DND-41 (cell line): Measurements from ENCODE around the gene NCOR2.

Experiments
- ATAC-seq: fragments of 200-7000 bp; cut with Tn5 transposase; 3 replicates; pipeline ENCODE4 v1.9.1; 2021; ENCODE audit warnings: low read depth; ENCODE audit not compliant: insufficient read depth
- DNase-seq: peaks from one replicate; pipeline ENCODE4 v3.0.0-alpha.2; 2020
- H2AFZ ChIP-seq: 2 replicates; pipeline ENCODE4 v1.6.0; 2012; ENCODE audit warnings: low read depth, low read length
- H3K27ac ChIP-seq: 2 replicates; pipeline ENCODE4 v1.5.1; 2012; ENCODE audit warnings: low read length, inconsistent platforms
- H3K27me3 ChIP-seq: fragments of 200-600 bp; sonication (generic); 2 replicates; pipeline ENCODE4 v1.6.0; 2012; ENCODE audit warnings: low read length, mild to moderate bottlenecking, inconsistent platforms; ENCODE audit not compliant: insufficient read depth, poor library complexity
- H3K36me3 ChIP-seq: 2 replicates; pipeline ENCODE4 v1.5.1; 2012; ENCODE audit warnings: low read length, inconsistent platforms; ENCODE audit not compliant: insufficient read depth
- H3K4me1 ChIP-seq: 2 replicates; pipeline ENCODE4 v1.5.1; 2012; ENCODE audit warnings: mild to moderate bottlenecking, low read length; ENCODE audit not compliant: insufficient read depth
- H3K4me2 ChIP-seq: 2 replicates; pipeline ENCODE4 v1.6.0; 2012; ENCODE audit warnings: mild to moderate bottlenecking, moderate library complexity, low read length, inconsistent platforms; ENCODE audit not compliant: insufficient read depth
- H3K4me3 ChIP-seq, 2 experiments: fragments of 200-600 bp in 1 of 2; shearing (Covaris generic) in 1 of 2; 2 replicates each; pipeline ENCODE4 v1.5.1; 2012 to 2016; ENCODE audit warnings: inconsistent platforms in 2 of 2, low read length in 2 of 2, mild to moderate bottlenecking in 2 of 2, low read depth in 1 of 2, moderate library complexity in 1 of 2
- H3K79me2 ChIP-seq: 2 replicates; pipeline ENCODE4 v1.6.0; 2012; ENCODE audit warnings: low read length, inconsistent platforms; ENCODE audit not compliant: insufficient read depth
- H3K9ac ChIP-seq: 2 replicates; pipeline ENCODE4 v1.6.0; 2012; ENCODE audit warnings: low read depth, mild to moderate bottlenecking, inconsistent platforms, low read length, moderate library complexity
- H3K9me3 ChIP-seq: 2 replicates; pipeline ENCODE4 v1.5.1; 2012; ENCODE audit warnings: low read length, moderate library complexity, mild to moderate bottlenecking, inconsistent platforms; ENCODE audit not compliant: insufficient read depth, severe bottlenecking
- H4K20me1 ChIP-seq: 2 replicates; pipeline ENCODE4 v1.6.0; 2012; ENCODE audit warnings: low read length; ENCODE audit not compliant: insufficient read depth
- EZH2 ChIP-seq: IDR thresholded peaks from 3 replicates; pipeline ENCODE4 v1.6.1; 2012; ENCODE audit warnings: borderline replicate concordance, low read depth, mild to moderate bottlenecking, moderate library complexity, low read length, inconsistent platforms; ENCODE audit not compliant: severe bottlenecking
- TF ChIP-seq, protein P1 (sequence below): IDR thresholded peaks from 2 replicates; pipeline ENCODE4 v1.5.1; 2012; ENCODE audit warnings: borderline replicate concordance, low read length, moderate library complexity, mild to moderate bottlenecking; ENCODE audit not compliant: poor library complexity, severe bottlenecking; ENCODE audit errors: extremely low read depth

Gene NCOR2

DNA sequence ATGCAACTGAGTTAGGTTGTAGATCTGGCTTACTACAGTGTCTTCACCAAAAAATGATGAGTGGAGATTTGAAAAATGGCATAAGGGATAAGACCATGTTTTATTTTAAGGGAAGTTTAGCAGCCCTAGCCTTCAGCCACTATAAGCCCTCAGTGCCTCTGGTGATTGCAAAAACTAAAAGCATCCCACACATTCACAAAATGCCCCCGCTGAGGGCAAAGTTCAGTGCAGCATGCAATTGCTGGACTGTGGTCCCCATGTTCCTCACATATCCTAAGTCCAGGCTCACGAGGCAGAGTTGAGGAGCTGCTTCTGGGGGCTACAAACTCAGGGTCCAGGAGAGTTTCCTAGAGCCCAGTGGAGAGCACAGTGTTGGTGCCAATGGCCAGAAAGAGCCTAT lies 29.6 kb upstream of the NCOR2 start:
- Histone ChIP-seq H3K27ac (no peak overlapping the region), H4K20me1 (no peaks in the 10 kb centered on the region), H3K4me2 (no peak overlapping the region), H3K4me1 (no peaks in the 10 kb centered on the region), H3K79me2 (no peaks in the 10 kb centered on the region), H3K9ac (no peak overlapping the region), H3K9me3 (peaks cover 2% of the 10 kb centered on the region), H3K27me3 (no peaks in the 10 kb centered on the region), H2AFZ (no peak overlapping the region), H3K4me3 (no peak overlapping the region), H3K36me3 (no peaks in the 10 kb centered on the region)
- TF ChIP-seq, protein P1, sequence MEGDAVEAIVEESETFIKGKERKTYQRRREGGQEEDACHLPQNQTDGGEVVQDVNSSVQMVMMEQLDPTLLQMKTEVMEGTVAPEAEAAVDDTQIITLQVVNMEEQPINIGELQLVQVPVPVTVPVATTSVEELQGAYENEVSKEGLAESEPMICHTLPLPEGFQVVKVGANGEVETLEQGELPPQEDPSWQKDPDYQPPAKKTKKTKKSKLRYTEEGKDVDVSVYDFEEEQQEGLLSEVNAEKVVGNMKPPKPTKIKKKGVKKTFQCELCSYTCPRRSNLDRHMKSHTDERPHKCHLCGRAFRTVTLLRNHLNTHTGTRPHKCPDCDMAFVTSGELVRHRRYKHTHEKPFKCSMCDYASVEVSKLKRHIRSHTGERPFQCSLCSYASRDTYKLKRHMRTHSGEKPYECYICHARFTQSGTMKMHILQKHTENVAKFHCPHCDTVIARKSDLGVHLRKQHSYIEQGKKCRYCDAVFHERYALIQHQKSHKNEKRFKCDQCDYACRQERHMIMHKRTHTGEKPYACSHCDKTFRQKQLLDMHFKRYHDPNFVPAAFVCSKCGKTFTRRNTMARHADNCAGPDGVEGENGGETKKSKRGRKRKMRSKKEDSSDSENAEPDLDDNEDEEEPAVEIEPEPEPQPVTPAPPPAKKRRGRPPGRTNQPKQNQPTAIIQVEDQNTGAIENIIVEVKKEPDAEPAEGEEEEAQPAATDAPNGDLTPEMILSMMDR, result no peak
- TF ChIP-seq EZH2, result no peak
- ATAC-seq (no peak), DNase-seq (no peak)

DNA sequence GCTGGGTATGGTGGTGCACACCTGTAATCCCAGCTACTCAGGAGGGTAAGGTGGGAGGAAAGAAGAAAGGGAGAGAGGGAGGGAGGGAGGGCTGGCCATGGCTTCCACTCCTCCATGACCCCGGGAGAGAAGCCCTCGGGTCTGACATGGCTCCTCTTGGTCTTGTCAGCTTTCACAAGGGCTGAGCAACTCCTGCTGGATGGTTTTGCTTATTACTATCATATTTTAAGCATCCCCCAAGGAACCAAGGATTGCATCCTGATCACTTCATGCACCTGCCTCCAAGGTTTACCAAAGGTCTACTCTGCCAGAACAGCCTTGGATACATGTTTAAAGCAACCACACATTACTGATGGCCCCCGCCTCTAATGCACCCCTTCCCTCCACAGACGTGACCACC lies 28.0 kb upstream of the NCOR2 start:
- Histone ChIP-seq H3K9ac (no peak overlapping the region), H3K27ac (no peak overlapping the region), H3K9me3 (peaks cover 2% of the 10 kb centered on the region), H2AFZ (no peak overlapping the region), H3K27me3 (no peaks in the 10 kb centered on the region), H3K79me2 (no peaks in the 10 kb centered on the region), H4K20me1 (no peaks in the 10 kb centered on the region), H3K36me3 (no peaks in the 10 kb centered on the region), H3K4me2 (no peak overlapping the region), H3K4me1 (no peaks in the 10 kb centered on the region), H3K4me3 (no peak overlapping the region)
- ATAC-seq, result no peak
- TF ChIP-seq EZH2, result no peak
- TF ChIP-seq, protein P1, result no peak
- DNase-seq, result no peak

DNA sequence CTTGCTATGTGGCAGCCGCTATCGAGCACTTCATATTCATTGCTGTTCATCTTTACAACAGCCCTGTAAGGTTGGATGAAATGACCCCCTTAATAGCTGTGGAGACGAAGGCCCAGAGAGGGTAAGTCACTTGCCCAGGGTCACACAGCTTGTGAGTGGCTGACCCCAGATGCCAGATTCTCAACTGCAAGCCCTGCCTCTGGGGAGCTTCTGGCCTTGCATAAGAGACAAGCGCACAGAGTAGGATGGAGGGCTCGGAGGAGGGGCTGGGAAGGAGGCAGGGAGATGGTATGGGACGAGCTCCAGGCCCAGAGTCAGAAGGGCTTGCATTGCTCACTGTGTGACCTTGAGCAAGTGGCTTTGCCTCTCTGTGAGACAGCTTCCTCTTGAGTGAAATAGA lies 27.4 kb upstream of the NCOR2 start:
- ATAC-seq, result no peak
- Histone ChIP-seq H2AFZ (no peak overlapping the region), H3K27ac (no peak overlapping the region), H4K20me1 (no peaks in the 10 kb centered on the region), H3K79me2 (no peaks in the 10 kb centered on the region), H3K4me3 (no peak overlapping the region), H3K9ac (no peak overlapping the region), H3K4me1 (no peaks in the 10 kb centered on the region), H3K9me3 (no peaks in the 10 kb centered on the region), H3K36me3 (no peaks in the 10 kb centered on the region), H3K4me2 (no peak overlapping the region), H3K27me3 (no peaks in the 10 kb centered on the region)
- TF ChIP-seq, protein P1, result no peak
- no peak for TF ChIP-seq EZH2
- DNase-seq, result no peak

DNA sequence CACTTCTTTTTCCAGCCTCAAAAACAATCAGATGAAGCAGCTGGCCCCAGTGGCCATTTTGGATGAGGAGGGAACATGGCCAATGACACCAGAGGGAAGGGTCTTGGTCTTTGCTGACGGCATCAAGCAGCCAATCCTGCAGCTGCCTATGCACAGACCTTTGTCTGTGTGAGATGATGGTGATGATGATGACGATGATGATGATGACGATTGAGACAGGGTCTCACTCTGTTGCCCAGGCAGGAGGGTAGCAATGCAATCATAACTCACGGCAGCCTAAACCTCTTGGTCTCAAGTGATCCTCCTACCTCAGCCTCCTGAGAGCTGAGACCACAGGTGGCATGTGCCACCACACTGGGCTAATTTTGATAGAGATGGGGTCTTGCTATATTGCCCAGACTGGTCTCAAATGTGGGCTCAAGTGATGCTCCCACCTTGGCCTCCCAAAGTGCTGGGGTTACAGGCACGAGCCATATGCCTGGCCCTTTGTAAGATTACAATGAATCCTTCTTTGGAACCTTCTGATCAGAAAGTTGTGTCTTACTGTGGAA lies 26.5 kb upstream of the NCOR2 start:
- Histone ChIP-seq H2AFZ (no peak overlapping the region), H3K9me3 (no peaks in the 10 kb centered on the region), H3K4me1 (peaks cover 8% of the 10 kb centered on the region), H4K20me1 (no peaks in the 10 kb centered on the region), H3K4me2 (no peak overlapping the region), H3K4me3 (no peak overlapping the region), H3K27ac (no peak overlapping the region), H3K79me2 (no peaks in the 10 kb centered on the region), H3K27me3 (no peaks in the 10 kb centered on the region), H3K9ac (no peak overlapping the region), H3K36me3 (no peaks in the 10 kb centered on the region)
- DNase-seq, result no peak
- TF ChIP-seq, protein P1, result no peak
- no peak for TF ChIP-seq EZH2
- no peak for ATAC-seq
